H9 (cell line): Measurements from ENCODE around the gene MGAT4A. TPM values are rescaled to one million over a fixed set of nuclear protein-coding genes. Genes with fewer than 3 reads are reported as not detected.

ENCODE experiments used
- DNase-seq: peaks from one replicate; pipeline ENCODE4 v3.0.0-alpha.2; 2017
- H2AFZ ChIP-seq: one replicate; pipeline ENCODE4 v1.6.1; 2013; ENCODE audit warnings: mild to moderate bottlenecking, low read length, control low read depth, moderate library complexity
- H2AK5ac ChIP-seq: 2 replicates; pipeline ENCODE4 v1.6.1; 2013; ENCODE audit warnings: low read length, control low read depth, mixed read lengths; ENCODE audit not compliant: insufficient read length
- H2BK120ac ChIP-seq: one replicate; pipeline ENCODE4 v1.6.1; 2013; ENCODE audit warnings: low read depth, mild to moderate bottlenecking, low read length, control low read depth, inconsistent platforms; ENCODE audit not compliant: poor library complexity, severe bottlenecking
- H2BK12ac ChIP-seq: 2 replicates; pipeline ENCODE4 v1.6.1; 2013; ENCODE audit warnings: low read length, control low read depth, mixed read lengths, low read depth; ENCODE audit not compliant: insufficient read length
- H2BK15ac ChIP-seq: 2 replicates; pipeline ENCODE4 v1.6.1; 2013; ENCODE audit warnings: low read depth, low read length, control low read depth
- H2BK20ac ChIP-seq: one replicate; pipeline ENCODE4 v1.6.1; 2013; ENCODE audit warnings: low read depth, mild to moderate bottlenecking, low read length, control low read depth, inconsistent platforms; ENCODE audit not compliant: poor library complexity, severe bottlenecking
- H2BK5ac ChIP-seq: 2 replicates; pipeline ENCODE4 v1.6.1; 2013; ENCODE audit warnings: low read length, control low read depth, mixed read lengths; ENCODE audit not compliant: insufficient read length
- H3K14ac ChIP-seq: 2 replicates; pipeline ENCODE4 v1.6.1; 2013; ENCODE audit warnings: low read length, control low read depth; ENCODE audit not compliant: insufficient read depth
- H3K18ac ChIP-seq: 2 replicates; pipeline ENCODE4 v1.6.1; 2013; ENCODE audit warnings: low read depth, mild to moderate bottlenecking, mixed read lengths, low read length, control low read depth; ENCODE audit not compliant: insufficient read length
- H3K23ac ChIP-seq: 2 replicates; pipeline ENCODE4 v1.6.1; 2013; ENCODE audit warnings: low read length, control low read depth, mixed read lengths, low read depth; ENCODE audit not compliant: insufficient read length
- H3K23me2 ChIP-seq: 2 replicates; pipeline ENCODE4 v1.6.1; 2013; ENCODE audit warnings: low read depth, mild to moderate bottlenecking, mixed read lengths, low read length, control low read depth; ENCODE audit not compliant: insufficient read length, poor library complexity, severe bottlenecking
- H3K27ac ChIP-seq: 2 replicates; pipeline ENCODE4 v1.5.1; 2013; ENCODE audit warnings: low read length, control low read depth, mixed read lengths, low read depth; ENCODE audit not compliant: insufficient read length
- H3K27me3 ChIP-seq: 2 replicates; pipeline ENCODE4 v1.6.1; 2013; ENCODE audit warnings: low read length, control low read depth, inconsistent platforms; ENCODE audit not compliant: insufficient read depth
- H3K4ac ChIP-seq: 2 replicates; pipeline ENCODE4 v1.6.1; 2013; ENCODE audit warnings: low read depth, mild to moderate bottlenecking, control low read depth, inconsistent platforms, low read length, moderate library complexity
- H3K4me1 ChIP-seq: 2 replicates; pipeline ENCODE4 v1.6.1; 2013; ENCODE audit warnings: low read length, control low read depth, inconsistent platforms; ENCODE audit not compliant: insufficient read depth
- H3K4me2 ChIP-seq: 2 replicates; pipeline ENCODE4 v1.6.1; 2013; ENCODE audit warnings: low read length, control low read depth, mixed read lengths; ENCODE audit not compliant: insufficient read length, insufficient read depth
- H3K56ac ChIP-seq: 2 replicates; pipeline ENCODE4 v1.6.1; 2013; ENCODE audit warnings: low read depth, mild to moderate bottlenecking, mixed read lengths, low read length, control low read depth; ENCODE audit not compliant: insufficient read length
- H3K79me1 ChIP-seq: 2 replicates; pipeline ENCODE4 v1.6.1; 2013; ENCODE audit warnings: low read depth, mild to moderate bottlenecking, moderate library complexity, low read length, control low read depth, inconsistent platforms; ENCODE audit not compliant: insufficient read depth, poor library complexity, severe bottlenecking
- H3K79me2 ChIP-seq: 2 replicates; pipeline ENCODE4 v1.6.1; 2013; ENCODE audit warnings: low read length, control low read depth, inconsistent platforms; ENCODE audit not compliant: insufficient read depth
- H3K9ac ChIP-seq: 2 replicates; pipeline ENCODE4 v1.6.1; 2013; ENCODE audit warnings: low read length, control low read depth, mixed read lengths; ENCODE audit not compliant: insufficient read length; ENCODE audit errors: extremely low read depth
- H3K9me3 ChIP-seq: one replicate; pipeline ENCODE4 v1.6.1; 2013; ENCODE audit warnings: low read depth, low read length, inconsistent platforms; ENCODE audit not compliant: control insufficient read depth
- H3T11ph ChIP-seq: one replicate; pipeline ENCODE4 v1.6.1; 2013; ENCODE audit warnings: mild to moderate bottlenecking, low read length, control low read depth, inconsistent platforms
- H4K20me1 ChIP-seq: one replicate; pipeline ENCODE4 v1.6.1; 2013; ENCODE audit not compliant: control insufficient read depth, insufficient read length, insufficient read depth
- H4K5ac ChIP-seq: 2 replicates; pipeline ENCODE4 v1.6.1; 2013; ENCODE audit warnings: low read depth, mild to moderate bottlenecking, mixed read lengths, low read length, control low read depth; ENCODE audit not compliant: insufficient read length
- H4K8ac ChIP-seq: replicated peaks from 2 replicates; pipeline ENCODE4 v1.6.1; 2013; ENCODE audit warnings: low read length, control low read depth, mixed read lengths, low read depth; ENCODE audit not compliant: insufficient read length
- H4K91ac ChIP-seq: 2 replicates; pipeline ENCODE4 v1.6.1; 2013; ENCODE audit warnings: low read depth, mild to moderate bottlenecking, moderate library complexity, mixed read lengths, low read length, control low read depth; ENCODE audit not compliant: insufficient read length
- H3K27ac Mint-ChIP-seq, 3 experiments: 2 replicates in 2 of 3; 3 replicates in 1 of 3; pipeline ENCODE4 v1.8.0; 2020 to 2021; ENCODE audit warnings: mixed read lengths in 3 of 3, mild to moderate bottlenecking in 1 of 3, moderate library complexity in 1 of 3
- H3K27me3 Mint-ChIP-seq: 2 replicates; pipeline ENCODE4 v1.8.0; 2021; ENCODE audit warnings: low read depth, mild to moderate bottlenecking, moderate library complexity, mixed read lengths
- H3K36me3 Mint-ChIP-seq, 3 experiments: 2 replicates in 2 of 3; 3 replicates in 1 of 3; pipeline ENCODE4 v1.8.0; 2020 to 2021; ENCODE audit warnings: low read depth in 3 of 3, mixed read lengths in 3 of 3; ENCODE audit not compliant: insufficient read depth in 1 of 3
- H3K4me1 Mint-ChIP-seq, 2 experiments: 2 replicates each; pipeline ENCODE4 v1.8.0; 2020; ENCODE audit warnings: mixed read lengths in 2 of 2
- H3K4me3 Mint-ChIP-seq, 2 experiments: 2 replicates in 1 of 2; 3 replicates in 1 of 2; pipeline ENCODE4 v1.8.0; 2020 to 2021; ENCODE audit warnings: mild to moderate bottlenecking in 2 of 2, mixed read lengths in 2 of 2, moderate library complexity in 1 of 2
- H3K9me3 Mint-ChIP-seq, 2 experiments: 2 replicates in 1 of 2; 3 replicates in 1 of 2; pipeline ENCODE4 v1.8.0; 2020; ENCODE audit warnings: mild to moderate bottlenecking in 2 of 2, mixed read lengths in 2 of 2, moderate library complexity in 1 of 2
- WGBS: extraction: QIAGEN DNeasy Blood & Tissue Kit; methylation state at CpG from one replicate; pipeline ENCODE4 v1.1.7; 2013; ENCODE audit warnings: missing lambda C conversion rate, low lambda C conversion rate, mixed read lengths; ENCODE audit not compliant: insufficient read length; ENCODE audit errors: extremely low coverage; 5-methylcytosine and 5-hydroxymethylcytosine counted together
- total RNA-seq: library from RNA; stranded (reverse); gene quantifications from 2 replicates; pipeline ENCODE4 v1.2.1, GENCODE V29; 2021
- TF ChIP-seq, protein P1 (sequence below): fragments of 200-600 bp; sonication (generic); conservative IDR thresholded peaks from 3 replicates; pipeline ENCODE4 v1.8.0; 2021; ENCODE audit warnings: antibody characterized with exemption, mild to moderate bottlenecking

Gene MGAT4A
- total RNA-seq, 1 experiment from 2014 or later = 3.5 TPM

DNA sequence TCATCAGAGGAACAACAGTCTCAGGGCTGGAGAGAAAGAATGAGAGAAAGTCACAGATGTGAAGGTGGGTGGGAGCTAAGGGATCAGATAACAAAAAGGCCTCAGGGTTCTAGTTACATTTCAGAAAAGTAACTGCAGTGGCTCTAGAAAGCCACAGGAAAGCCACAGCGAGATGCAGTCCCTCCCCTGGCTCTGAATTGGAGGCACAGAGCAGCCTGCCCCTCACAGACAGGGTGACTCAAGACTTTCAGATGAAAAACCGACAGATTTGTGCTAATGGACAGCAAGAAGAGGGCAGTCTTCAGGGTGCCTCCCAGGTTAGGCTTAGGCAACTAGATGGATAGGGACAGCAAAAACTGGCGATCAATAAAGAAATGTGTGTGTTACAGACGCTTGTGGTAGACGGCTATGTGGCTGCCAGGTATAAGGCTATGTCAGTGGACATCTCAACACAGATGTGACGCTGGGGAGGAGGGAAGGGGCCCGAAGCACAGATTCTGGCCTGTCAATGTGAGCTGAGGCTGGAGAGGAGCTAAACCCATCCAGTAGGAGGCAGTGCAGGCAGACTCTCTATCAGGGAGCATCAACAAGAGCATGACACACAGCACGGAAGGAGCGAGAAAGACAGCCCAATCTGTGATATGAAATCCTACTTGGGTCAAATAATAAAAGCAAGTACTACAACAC lies 96.4 kb downstream of the MGAT4A start:
- Histone ChIP-seq H4K8ac (no peak overlapping the region), H2AFZ (no peak overlapping the region), H3K27me3 (no peaks in the 10 kb centered on the region), H3K9ac (no peak overlapping the region), H3K18ac (no peak overlapping the region), H4K20me1 (no peaks in the 10 kb centered on the region), H2BK12ac (no peak overlapping the region), H3K9me3 (no peaks in the 10 kb centered on the region), H3K23ac (no peak overlapping the region), H2AK5ac (no peak overlapping the region), H2BK15ac (no peak overlapping the region), H3K23me2 (no peaks in the 10 kb centered on the region), H2BK120ac (no peak overlapping the region), H3K56ac (no peak overlapping the region), H2BK5ac (no peak overlapping the region), H3K14ac (no peak overlapping the region), H2BK20ac (no peak overlapping the region), H3K4ac (no peak overlapping the region), H3K27ac (no peak overlapping the region), H4K5ac (no peak overlapping the region), H3K79me2 (no peaks in the 10 kb centered on the region), H4K91ac (no peak overlapping the region), H3K4me2 (no peak overlapping the region), H3K79me1 (no peaks in the 10 kb centered on the region), H3T11ph (no peak overlapping the region), H3K4me1 (no peaks in the 10 kb centered on the region; the same call in 1 of the 2 replicates)
- DNase-seq = peak; percentile 78
- Mint-ChIP-seq H3K9me3 (no peaks in the 10 kb centered on the region), H3K4me3 (no peak overlapping the region), H3K36me3 (no peaks in the 10 kb centered on the region), H3K27ac (peak overlapping the region; percentile 5 to 34 (median 7); a peak in 3 of 7 replicates), H3K27me3 (no peaks in the 10 kb centered on the region; the same call in none of the 2 replicates), H3K4me1 (peaks cover 11% of the 10 kb centered on the region in 2 experiments)
- no CpG with 5 or more reads among the region's 9 CpGs for WGBS
- TF ChIP-seq, protein P1, sequence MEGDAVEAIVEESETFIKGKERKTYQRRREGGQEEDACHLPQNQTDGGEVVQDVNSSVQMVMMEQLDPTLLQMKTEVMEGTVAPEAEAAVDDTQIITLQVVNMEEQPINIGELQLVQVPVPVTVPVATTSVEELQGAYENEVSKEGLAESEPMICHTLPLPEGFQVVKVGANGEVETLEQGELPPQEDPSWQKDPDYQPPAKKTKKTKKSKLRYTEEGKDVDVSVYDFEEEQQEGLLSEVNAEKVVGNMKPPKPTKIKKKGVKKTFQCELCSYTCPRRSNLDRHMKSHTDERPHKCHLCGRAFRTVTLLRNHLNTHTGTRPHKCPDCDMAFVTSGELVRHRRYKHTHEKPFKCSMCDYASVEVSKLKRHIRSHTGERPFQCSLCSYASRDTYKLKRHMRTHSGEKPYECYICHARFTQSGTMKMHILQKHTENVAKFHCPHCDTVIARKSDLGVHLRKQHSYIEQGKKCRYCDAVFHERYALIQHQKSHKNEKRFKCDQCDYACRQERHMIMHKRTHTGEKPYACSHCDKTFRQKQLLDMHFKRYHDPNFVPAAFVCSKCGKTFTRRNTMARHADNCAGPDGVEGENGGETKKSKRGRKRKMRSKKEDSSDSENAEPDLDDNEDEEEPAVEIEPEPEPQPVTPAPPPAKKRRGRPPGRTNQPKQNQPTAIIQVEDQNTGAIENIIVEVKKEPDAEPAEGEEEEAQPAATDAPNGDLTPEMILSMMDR = peak; percentile 79
